H1 (cell line): ENCODE measurements around the gene CADPS. TPM values are rescaled to one million over a fixed set of nuclear protein-coding genes. Genes with fewer than 3 reads are reported as not detected.

Experiments used
- CTCF ChIA-PET: fragments of 300-600 bp; sonication (Branson Sonifier 250); formaldehyde crosslinking; loops from one replicate; lab custom pipeline; 2021; ENCODE audit not compliant: partially characterized antibody; lab: Charles Lee
- POLR2A ChIA-PET: fragments of 300-600 bp; sonication (Branson Sonifier 250); formaldehyde crosslinking; loops from one replicate; lab custom pipeline; 2021; ENCODE audit warnings: inconsistent platforms; ENCODE audit not compliant: partially characterized antibody; lab: Charles Lee
- DNase-seq, 2 experiments: peaks; one replicate each; pipeline versions ENCODE4 v3.0.0 to v3.0.0-alpha.2; 2010 to 2022; ENCODE audit warnings: low spot score in 2 of 2, low read depth in 1 of 2, mixed read lengths in 1 of 2
- FAIRE-seq: peaks from 2 replicates; lab custom pipeline; 2011; peaks lifted over from hg19 to GRCh38; lab: Jason Lieb, UNC
- H2AFZ ChIP-seq: 2 replicates; pipeline ENCODE4 v1.8.1; 2012; ENCODE audit warnings: low read length, inconsistent platforms
- H2AK5ac ChIP-seq: 2 replicates; pipeline ENCODE4 v1.6.1; 2013; ENCODE audit warnings: low read depth, low read length
- H2BK120ac ChIP-seq: replicated peaks from 2 replicates; pipeline ENCODE3; 2013; ENCODE audit warnings: low read depth, low read length, inconsistent platforms
- H2BK12ac ChIP-seq: 2 replicates; pipeline ENCODE4 v1.6.1; 2013; ENCODE audit warnings: low read depth, low read length
- H2BK15ac ChIP-seq: 2 replicates; pipeline ENCODE4 v1.6.1; 2013; ENCODE audit warnings: low read length
- H2BK20ac ChIP-seq: 2 replicates; pipeline ENCODE4 v1.6.1; 2013; ENCODE audit warnings: low read length
- H2BK5ac ChIP-seq: 2 replicates; pipeline ENCODE4 v1.6.1; 2013; ENCODE audit warnings: low read depth, low read length
- H3K14ac ChIP-seq: 2 replicates; pipeline ENCODE4 v1.6.1; 2013; ENCODE audit warnings: inconsistent platforms; ENCODE audit not compliant: insufficient read length
- H3K18ac ChIP-seq: 2 replicates; pipeline ENCODE4 v1.6.1; 2013; ENCODE audit warnings: low read length; ENCODE audit errors: extremely low read depth
- H3K23ac ChIP-seq: 2 replicates; pipeline ENCODE4 v1.6.1; 2013; ENCODE audit warnings: inconsistent platforms; ENCODE audit not compliant: insufficient read length
- H3K23me2 ChIP-seq: 2 replicates; pipeline ENCODE4 v1.6.1; 2013; ENCODE audit warnings: low read depth, low read length
- H3K27ac ChIP-seq: 2 replicates; pipeline ENCODE4 v1.6.1; 2011; ENCODE audit warnings: low read depth, low read length, inconsistent platforms
- H3K27me3 ChIP-seq, 4 experiments: replicated peaks in 1 of 4; 1 replicate in 1 of 4; 2 replicates in 3 of 4; pipeline versions ENCODE4 v1.6.1 to v1.8.1; 2011 to 2013; ENCODE audit warnings: low read length in 3 of 4, mild to moderate bottlenecking in 3 of 4, inconsistent platforms in 2 of 4, mixed read lengths in 2 of 4, moderate library complexity in 1 of 4; ENCODE audit not compliant: control insufficient read depth in 3 of 4, insufficient read depth in 3 of 4; ENCODE audit errors: extremely low read depth in 1 of 4
- H3K36me3 ChIP-seq, 4 experiments: 2 replicates each; pipeline versions ENCODE4 v1.6.1 to v1.8.1; 2011 to 2013; ENCODE audit warnings: mild to moderate bottlenecking in 4 of 4, low read length in 3 of 4, moderate library complexity in 2 of 4, control low read depth in 1 of 4, inconsistent platforms in 1 of 4; ENCODE audit not compliant: insufficient read depth in 4 of 4, control insufficient read depth in 2 of 4
- H3K4ac ChIP-seq: replicated peaks from 2 replicates; pipeline ENCODE3; 2013; ENCODE audit warnings: low read length, low read depth, mixed read lengths, inconsistent platforms; ENCODE audit not compliant: insufficient read length
- H3K4me1 ChIP-seq, 4 experiments: replicated peaks in 1 of 4; 1 replicate in 1 of 4; 2 replicates in 3 of 4; pipeline versions ENCODE4 v1.6.1 to v1.8.1; 2011 to 2013; ENCODE audit warnings: low read length in 3 of 4, inconsistent platforms in 2 of 4, mixed read lengths in 1 of 4; ENCODE audit not compliant: insufficient read depth in 4 of 4, control insufficient read depth in 3 of 4
- H3K4me2 ChIP-seq, 2 experiments: 2 replicates each; pipeline versions ENCODE4 v1.6.1 to v1.8.1; 2011 to 2013; ENCODE audit warnings: low read depth in 2 of 2, low read length in 2 of 2, control low read depth in 1 of 2, inconsistent platforms in 1 of 2, mild to moderate bottlenecking in 1 of 2; ENCODE audit not compliant: insufficient read depth in 1 of 2
- H3K4me3 ChIP-seq, 4 experiments: fragments of 200-600, 300-600 bp in 1 of 4; sonication (generic), shearing (Covaris generic), sonication (Bioruptor Twin) in 1 of 4; 2 replicates each; pipeline versions ENCODE4 v1.5.1 to v1.8.1; 2011 to 2016; ENCODE audit warnings: low read length in 4 of 4, low read depth in 3 of 4, control low read depth in 2 of 4, inconsistent platforms in 2 of 4, mild to moderate bottlenecking in 2 of 4, mixed read lengths in 1 of 4, moderate library complexity in 1 of 4; ENCODE audit not compliant: insufficient read depth in 2 of 4; ENCODE audit errors: extremely low read depth in 1 of 4
- H3K56ac ChIP-seq: replicated peaks from 2 replicates; pipeline ENCODE3; 2013; ENCODE audit warnings: low read depth, mild to moderate bottlenecking, mixed read lengths, low read length, inconsistent platforms; ENCODE audit not compliant: insufficient read length
- H3K79me1 ChIP-seq: 2 replicates; pipeline ENCODE4 v1.6.1; 2013; ENCODE audit warnings: low read depth, low read length, control low read depth
- H3K79me2 ChIP-seq, 2 experiments: 2 replicates each; pipeline versions ENCODE4 v1.6.1 to v1.8.1; 2012 to 2013; ENCODE audit warnings: low read length in 2 of 2, mild to moderate bottlenecking in 2 of 2, inconsistent platforms in 1 of 2; ENCODE audit not compliant: insufficient read depth in 2 of 2, control insufficient read depth in 1 of 2
- H3K9ac ChIP-seq, 4 experiments: replicated peaks in 1 of 4; 1 replicate in 1 of 4; 2 replicates in 3 of 4; pipeline versions ENCODE4 v1.6.1 to v1.8.1; 2011 to 2013; ENCODE audit warnings: low read depth in 3 of 4, low read length in 3 of 4, control low read depth in 2 of 4, mild to moderate bottlenecking in 2 of 4, moderate library complexity in 2 of 4, inconsistent platforms in 1 of 4; ENCODE audit errors: extremely low read depth in 1 of 4
- H3K9me3 ChIP-seq, 2 experiments: 2 replicates each; pipeline versions ENCODE4 v1.6.1 to v1.8.1; 2012 to 2013; ENCODE audit warnings: mild to moderate bottlenecking in 2 of 2, moderate library complexity in 2 of 2, control low read depth in 1 of 2, inconsistent platforms in 1 of 2, low read depth in 1 of 2, low read length in 1 of 2, mixed read lengths in 1 of 2; ENCODE audit not compliant: insufficient read depth in 2 of 2
- H4K20me1 ChIP-seq, 2 experiments: replicated peaks in 1 of 2; 2 replicates each; pipeline versions ENCODE3 to v1.8.1; 2011 to 2013; ENCODE audit warnings: inconsistent platforms in 2 of 2, low read length in 2 of 2, mild to moderate bottlenecking in 1 of 2; ENCODE audit not compliant: insufficient read depth in 2 of 2, control insufficient read depth in 1 of 2
- H4K5ac ChIP-seq: 2 replicates; pipeline ENCODE4 v1.6.1; 2013; ENCODE audit warnings: low read length, low read depth, mixed read lengths, inconsistent platforms; ENCODE audit not compliant: insufficient read length
- H4K8ac ChIP-seq: 2 replicates; pipeline ENCODE4 v1.8.0; 2013; ENCODE audit warnings: mild to moderate bottlenecking, moderate library complexity, low read length, inconsistent platforms; ENCODE audit not compliant: insufficient read depth; ENCODE audit errors: extremely low read depth
- H4K91ac ChIP-seq: replicated peaks from 2 replicates; pipeline ENCODE3; 2013; ENCODE audit warnings: low read length, mixed read lengths, inconsistent platforms; ENCODE audit not compliant: insufficient read length
- BCL11A ChIP-seq, 2 experiments: IDR thresholded peaks; one replicate each; pipeline ENCODE4 v1.6.1; 2011; ENCODE audit warnings: low read depth in 2 of 2, low read length in 2 of 2, mild to moderate bottlenecking in 2 of 2
- BRCA1 ChIP-seq: IDR thresholded peaks from 2 replicates; pipeline ENCODE4 v1.6.1; 2012; ENCODE audit warnings: low read depth, low read length, improper control_type of control experiment
- E2F6 ChIP-seq: IDR thresholded peaks from 2 replicates; pipeline ENCODE4 v1.6.1; 2012; ENCODE audit warnings: inconsistent platforms
- EZH2 ChIP-seq: fragments of 200-600 bp; sonication (generic); IDR thresholded peaks from 2 replicates; pipeline ENCODE4 v1.7.1; 2012; ENCODE audit warnings: low read depth, mild to moderate bottlenecking, moderate library complexity, low read length, inconsistent platforms; ENCODE audit not compliant: severe bottlenecking
- KDM1A ChIP-seq: fragments of 200-600, 300-600 bp; sonication (generic); IDR thresholded peaks from 2 replicates; pipeline ENCODE4 v1.7.1; 2016; ENCODE audit warnings: mild to moderate bottlenecking, low read length, borderline replicate concordance
- MAFK ChIP-seq: IDR thresholded peaks from 2 replicates; pipeline ENCODE4 v1.6.1; 2012; ENCODE audit warnings: low read depth, mild to moderate bottlenecking, improper control_type of control experiment, low read length
- NANOG ChIP-seq: IDR thresholded peaks from 2 replicates; pipeline ENCODE4 v1.6.1; 2011; ENCODE audit warnings: low read length, low read depth, mild to moderate bottlenecking, inconsistent platforms; ENCODE audit not compliant: insufficient read depth, poor library complexity, severe bottlenecking
- WGBS, 2 experiments: shearing (Covaris generic) in 1 of 2; methylation state at CpG; one replicate each; pipeline versions ENCODE4 v1.1.6 to v1.1.7; 2013 to 2015; ENCODE audit warnings: low lambda C conversion rate in 2 of 2, mixed read lengths in 2 of 2, inconsistent platforms in 1 of 2, low coverage in 1 of 2, missing lambda C conversion rate in 1 of 2; ENCODE audit not compliant: insufficient replicate concordance in 2 of 2, insufficient coverage in 1 of 2, insufficient read length in 1 of 2; ENCODE audit errors: extremely low coverage in 1 of 2, missing lambda C conversion rate in 1 of 2; 5-methylcytosine and 5-hydroxymethylcytosine counted together
- polyA plus RNA-seq, 7 experiments: library from polyadenylated mRNA; depleted of rRNA in 3 of 7; stranded (reverse) in 5 of 7; unstranded in 2 of 7; fragments of >200 nt in 5 of 7; fragments of 200-250 nt in 2 of 7; gene quantifications; 1 replicate in 5 of 7; 2 replicates in 1 of 7; 4 replicates in 1 of 7; pipeline versions ENCODE4 v1.2.1 to v1.2.3, GENCODE V29; 2011 to 2013; ENCODE audit warnings: missing spikeins in 2 of 7, mixed read lengths in 2 of 7
- total RNA-seq: library from RNA; stranded (reverse); fragmentation: NEBNext Ultra II Directional; extraction: Animal tissue kit (Norgen Biotek cat#: 25700); gene quantifications from 2 replicates; pipeline ENCODE4 v1.2.1, GENCODE V29; 2021

Gene CADPS
- total and polyA plus RNA-seq, 2 of the 8 experiments (the other 6 are each of a cell fraction or from before 2014, with no cell fraction given) = 7.1 to 10.2 TPM

DNA sequence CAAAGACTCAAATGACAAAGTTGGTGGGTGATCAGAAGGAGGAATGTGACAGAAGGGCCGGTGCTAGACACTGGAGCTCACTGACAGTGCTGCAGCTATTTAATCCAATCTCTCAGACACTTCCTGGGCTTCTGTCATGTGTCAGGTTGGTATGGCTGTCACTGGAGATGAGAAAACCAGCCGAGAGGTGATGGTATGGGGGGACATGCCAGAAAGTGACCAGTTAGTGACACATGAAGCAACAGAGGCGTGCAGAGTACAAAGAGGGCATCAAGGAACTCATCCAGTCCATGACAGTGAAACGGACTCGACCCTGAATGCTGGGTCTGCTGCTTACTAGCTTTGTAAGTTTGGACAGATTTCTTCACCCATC lies 219.5 kb downstream of the CADPS start:
- H3K14ac ChIP-seq = no peak overlapping the region
- H3K27me3 ChIP-seq = peaks cover 0 to 1% (median 0%) of the 10 kb centered on the region in 4 experiments; a peak in 1 of 7 replicates
- no peak overlapping the region for H4K5ac ChIP-seq
- H3K4ac ChIP-seq = no peak overlapping the region
- H3K36me3 ChIP-seq = no peaks in the 10 kb centered on the region
- H4K8ac ChIP-seq = no peak overlapping the region
- H4K91ac ChIP-seq = no peak overlapping the region
- H3K9ac ChIP-seq = no peak overlapping the region
- CTCF ChIA-PET = interaction anchor here (1.0 to 8.7 kb wide), 4 partner anchors 11 to 572 kb away, joined by 3 to 62 read pairs (median 4); no protein-coding TSS in a partner anchor
- no peak overlapping the region for H2BK20ac ChIP-seq
- H2BK12ac ChIP-seq = no peak overlapping the region
- no peak for FAIRE-seq
- DNase-seq = no peak
- no peak overlapping the region for H2BK15ac ChIP-seq
- H4K20me1 ChIP-seq = no peaks in the 10 kb centered on the region
- H3K27ac ChIP-seq = no peak overlapping the region
- TF ChIP-seq EZH2 (no peak), MAFK (no peak), E2F6 (no peak), BCL11A (IDR thresholded peaks at IDR 0.05; ENCODE audit: low read depth in 2 of 2, low read length in 2 of 2) (no peak), BRCA1 (no peak), KDM1A (no peak), NANOG (no peak)
- H3K79me1 ChIP-seq = no peaks in the 10 kb centered on the region
- POLR2A ChIA-PET = no interaction called here
- no peak overlapping the region for H3K4me3 ChIP-seq
- no peaks in the 10 kb centered on the region for H3K79me2 ChIP-seq
- no peak overlapping the region for H2AK5ac ChIP-seq
- no peak overlapping the region for H2AFZ ChIP-seq
- H3K23ac ChIP-seq = no peak overlapping the region
- H3K4me1 ChIP-seq = no peaks in the 10 kb centered on the region
- H3K9me3 ChIP-seq = no peaks in the 10 kb centered on the region
- H2BK120ac ChIP-seq = no peak overlapping the region
- H3K23me2 ChIP-seq = no peaks in the 10 kb centered on the region
- no peak overlapping the region for H3K4me2 ChIP-seq
- no peak overlapping the region for H2BK5ac ChIP-seq
- H3K18ac ChIP-seq = no peak overlapping the region
- H3K56ac ChIP-seq = no peak overlapping the region
- 90% methylated on average over 5 of the region's 5 CpGs; no CpG with 5 or more reads in 1 of the 2 experiments for whole genome bisulfite sequencing, 2 experiments
